Activated T-helper 1 cell treated with anti-CD3 and anti-CD28 coated beads, Interleukin-12 subunit alpha, Interleukin-12 subunit beta, Interleukin-2, Interleukin-4 antibody, amounts not matched to agents 30 ng/mL and 10 ng/mL and 1 ng/mL, durations not matched to agents 14 hours and 24 hours and 36 hours (primary cell): ENCODE data around the gene TMEM254. TPM values are rescaled to one million over a fixed set of nuclear protein-coding genes. Genes with fewer than 3 reads are reported as not detected.
A peak's percentile ranks its signal among the peaks of the same experiment; 100 is the strongest.
"Not testable (repeated sequence)": the region's sequence is repeated elsewhere in the genome, so short reads cannot be mapped to it uniquely, and the experiment has no call there.

Experiments
- DNase-seq: peaks from one replicate; pipeline ENCODE4 v3.0.0; 2021; ENCODE audit warnings: low spot score
- H3K27ac Mint-ChIP-seq: one replicate; pipeline ENCODE4 v1.8.0; 2021; ENCODE audit warnings: mild to moderate bottlenecking, mixed read lengths
- H3K27me3 Mint-ChIP-seq: one replicate; pipeline ENCODE4 v1.8.0; 2022; ENCODE audit warnings: mild to moderate bottlenecking, moderate library complexity, mixed read lengths; ENCODE audit not compliant: insufficient read depth
- H3K36me3 Mint-ChIP-seq: one replicate; pipeline ENCODE4 v1.8.0; 2021; ENCODE audit warnings: low read depth, mixed read lengths
- H3K4me1 Mint-ChIP-seq: one replicate; pipeline ENCODE4 v1.8.0; 2021; ENCODE audit warnings: low read depth, mixed read lengths
- H3K4me3 Mint-ChIP-seq: one replicate; pipeline ENCODE4 v1.8.0; 2021; ENCODE audit warnings: mild to moderate bottlenecking, moderate library complexity, mixed read lengths
- H3K9me3 Mint-ChIP-seq: one replicate; pipeline ENCODE4 v1.8.0; 2021; ENCODE audit warnings: mixed read lengths
- intact Hi-C: fragments of 100-400 bp; cut with micrococcal nuclease; formaldehyde crosslinking; loops from one replicate; pipeline ENCODE4 v1.15.1; 2024
- total RNA-seq: library from RNA; stranded (reverse); gene quantifications from 2 replicates; pipeline ENCODE4 v1.2.3, GENCODE V29; 2022

TMEM254 gene
- total RNA-seq, 1 donor from 2014 or later = 12.4 TPM

GRCh38 chr10:80051993-80052392 lies 26.5 kb upstream of the TMEM254 start:
- Mint-ChIP-seq H3K36me3 (no peaks in the 10 kb centered on the region), H3K4me3 (no peak overlapping the region), H3K9me3 (no peaks in the 10 kb centered on the region), H3K27me3 (peaks cover 4% of the 10 kb centered on the region), H3K4me1 (no peaks in the 10 kb centered on the region), H3K27ac (no peak overlapping the region)
- DNase-seq = no peak
- intact Hi-C loops = no loop called here

DNA sequence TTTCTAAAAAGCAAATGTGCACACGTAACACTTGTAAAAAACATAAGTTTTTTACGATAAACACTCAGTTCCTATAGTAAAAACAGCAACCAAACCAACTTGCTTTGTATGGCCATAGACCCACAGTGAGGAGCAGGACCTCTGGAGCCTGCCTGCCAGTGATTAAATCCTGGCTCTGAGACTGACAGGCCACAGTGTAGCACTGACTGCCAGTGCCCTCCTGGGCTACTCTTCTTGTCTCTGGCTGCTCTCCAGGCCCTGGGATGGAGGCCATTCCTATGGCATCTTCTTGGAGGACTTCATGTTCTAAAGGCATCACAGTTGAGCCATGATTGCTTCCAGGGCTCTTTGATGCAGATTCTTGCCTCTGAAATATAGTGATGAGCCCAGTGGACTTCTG lies 22.7 kb upstream of the TMEM254 start:
- intact Hi-C loops = no loop called here
- Mint-ChIP-seq H3K4me3 (no peak overlapping the region), H3K36me3 (no peaks in the 10 kb centered on the region), H3K9me3 (no peaks in the 10 kb centered on the region), H3K27me3 (peaks cover 3% of the 10 kb centered on the region), H3K27ac (no peak overlapping the region), H3K4me1 (no peaks in the 10 kb centered on the region)
- DNase-seq = no peak

- no peak for DNase-seq
- Mint-ChIP-seq H3K27me3 (peaks cover 3% of the 10 kb centered on the region), H3K4me3 (no peak overlapping the region), H3K27ac (no peak overlapping the region), H3K4me1 (no peaks in the 10 kb centered on the region), H3K9me3 (no peaks in the 10 kb centered on the region), H3K36me3 (no peaks in the 10 kb centered on the region)
- intact Hi-C loops = no loop called here
Measured at GRCh38 chr10:80057171-80057570, 21.3 kb upstream of the TMEM254 start.

GRCh38 chr10:80064120-80064886 lies 14.2 kb upstream of the TMEM254 start:
- no peak overlapping the region for H3K4me3 Mint-ChIP-seq
- intact Hi-C loops = no loop called here
- no peaks in the 10 kb centered on the region for H3K36me3 Mint-ChIP-seq
- DNase-seq = no peak
- peaks cover 3% of the 10 kb centered on the region for H3K27me3 Mint-ChIP-seq
- peaks cover 5% of the 10 kb centered on the region for H3K9me3 Mint-ChIP-seq
- no peak overlapping the region for H3K27ac Mint-ChIP-seq
- no peaks in the 10 kb centered on the region for H3K4me1 Mint-ChIP-seq

DNA sequence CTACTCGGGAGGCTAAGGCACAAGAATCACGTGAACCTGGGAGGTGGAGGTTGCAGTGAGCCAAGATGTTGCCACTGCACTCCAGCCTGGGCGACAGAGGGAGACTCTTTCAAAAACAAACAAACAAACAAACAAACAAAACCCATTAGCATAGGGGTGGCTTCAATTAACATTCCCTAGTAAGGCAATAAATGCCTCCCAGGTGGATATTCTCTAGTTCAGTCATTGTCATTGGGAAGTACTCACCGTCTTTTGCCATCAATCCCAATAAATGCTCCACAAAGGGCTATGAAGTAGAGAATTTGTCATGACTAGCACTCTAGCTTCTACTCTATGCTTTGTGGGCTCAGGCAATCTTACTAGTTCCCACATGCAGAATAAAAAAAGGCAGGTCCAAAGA lies 11.7 kb upstream of the TMEM254 start:
- H3K27ac Mint-ChIP-seq = no peak overlapping the region
- H3K4me3 Mint-ChIP-seq = no peak overlapping the region
- peaks cover 9% of the 10 kb centered on the region for H3K27me3 Mint-ChIP-seq
- DNase-seq = no peak
- H3K4me1 Mint-ChIP-seq = no peaks in the 10 kb centered on the region
- intact Hi-C loops = no loop called here
- peaks cover 5% of the 10 kb centered on the region for H3K9me3 Mint-ChIP-seq
- no peaks in the 10 kb centered on the region for H3K36me3 Mint-ChIP-seq

- H3K9me3 Mint-ChIP-seq, H3K36me3 Mint-ChIP-seq, H3K27ac Mint-ChIP-seq, H3K4me1 Mint-ChIP-seq, DNase-seq, H3K4me3 Mint-ChIP-seq, intact Hi-C loops: not testable (repeated sequence)
- H3K27me3 Mint-ChIP-seq = peaks cover 11% of the 10 kb centered on the region
Measured at GRCh38 chr10:80067821-80068220, 10.6 kb upstream of the TMEM254 start.

DNA sequence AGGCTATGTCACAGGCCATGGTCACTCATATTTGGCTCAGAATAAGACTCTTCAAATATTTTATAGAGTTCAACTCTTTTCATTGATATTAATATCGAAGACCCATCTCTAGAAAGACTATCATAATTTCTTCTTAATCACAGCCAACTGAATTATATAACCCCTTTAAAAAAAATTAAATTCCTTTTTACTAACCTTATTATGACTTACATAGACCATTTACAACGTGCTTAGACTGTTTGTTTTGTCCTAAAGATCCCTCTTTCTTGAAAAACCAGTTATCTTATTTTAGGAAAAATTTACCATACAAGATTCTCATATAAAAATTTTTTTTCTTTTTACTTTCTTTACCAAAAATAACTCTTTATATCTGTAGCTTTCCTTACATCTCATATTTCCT lies 10.2 kb upstream of the TMEM254 start:
- no peaks in the 10 kb centered on the region for H3K36me3 Mint-ChIP-seq

DNA sequence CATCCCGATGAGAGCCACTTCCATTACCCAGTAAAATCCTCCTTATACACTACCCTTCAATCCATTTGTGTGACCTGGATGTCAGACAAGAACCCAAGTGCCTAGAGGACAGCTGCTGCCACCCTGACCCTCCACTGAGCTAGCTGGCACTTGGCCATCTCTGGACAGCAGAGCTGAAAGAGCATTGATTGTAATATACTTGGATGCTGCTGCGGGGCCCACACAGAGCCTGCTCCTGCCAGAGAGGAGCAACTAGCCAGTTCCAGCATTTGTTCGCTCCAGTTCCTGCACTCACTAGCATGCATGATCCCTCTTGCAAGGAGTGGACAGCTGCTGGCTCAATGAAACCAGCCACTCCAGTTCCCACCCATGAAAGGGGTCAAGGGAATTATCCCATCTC lies 8.4 kb upstream of the TMEM254 start:
- H3K4me3 Mint-ChIP-seq = no peak overlapping the region
- no peak overlapping the region for H3K27ac Mint-ChIP-seq
- DNase-seq = no peak
- no peaks in the 10 kb centered on the region for H3K4me1 Mint-ChIP-seq
- no peaks in the 10 kb centered on the region for H3K36me3 Mint-ChIP-seq
- H3K9me3 Mint-ChIP-seq = peaks cover 5% of the 10 kb centered on the region
- peaks cover 8% of the 10 kb centered on the region for H3K27me3 Mint-ChIP-seq
- intact Hi-C loops = loop anchor here (10.0 kb wide), 1 partner anchor 385 kb away; the partner anchor contains the start of gene TSPAN14

More for the DNA sequence above, 10.2 kb upstream of the TMEM254 start:
- H3K9me3 Mint-ChIP-seq = peaks cover 5% of the 10 kb centered on the region
- intact Hi-C loops = no loop called here
- no peak for DNase-seq
- no peaks in the 10 kb centered on the region for H3K4me1 Mint-ChIP-seq
- peaks cover 11% of the 10 kb centered on the region for H3K27me3 Mint-ChIP-seq
- H3K4me3 Mint-ChIP-seq = no peak overlapping the region
- no peak overlapping the region for H3K27ac Mint-ChIP-seq

DNA sequence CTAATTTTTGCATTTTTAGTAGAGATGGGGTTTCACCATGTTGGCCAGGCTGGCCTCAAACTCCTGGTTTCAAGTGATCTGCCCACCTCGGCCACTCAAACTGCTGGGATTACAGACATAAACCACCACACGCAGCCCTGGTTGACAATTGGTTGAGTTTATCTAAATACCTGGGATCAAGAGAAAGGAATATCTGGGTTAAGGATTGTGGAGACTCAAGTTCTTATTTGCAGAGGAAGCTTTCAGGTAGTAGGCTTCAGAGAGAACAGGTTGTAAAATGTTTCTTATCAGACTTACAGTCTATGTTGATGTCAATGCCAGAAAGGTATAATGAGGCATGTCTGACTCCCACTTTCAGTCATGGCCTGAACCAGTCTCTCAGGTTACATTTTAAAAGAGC lies 5.9 kb upstream of the TMEM254 start:
- Mint-ChIP-seq H3K27me3 (peaks cover 8% of the 10 kb centered on the region), H3K9me3 (peaks cover 5% of the 10 kb centered on the region), H3K36me3 (peaks cover 2% of the 10 kb centered on the region), H3K27ac (no peak overlapping the region), H3K4me1 (peaks cover 8% of the 10 kb centered on the region), H3K4me3 (no peak overlapping the region)
- intact Hi-C loops = loop anchor here (10.0 kb wide), 1 partner anchor 382 kb away; the partner anchor contains the start of gene TSPAN14
- DNase-seq = no peak

DNA sequence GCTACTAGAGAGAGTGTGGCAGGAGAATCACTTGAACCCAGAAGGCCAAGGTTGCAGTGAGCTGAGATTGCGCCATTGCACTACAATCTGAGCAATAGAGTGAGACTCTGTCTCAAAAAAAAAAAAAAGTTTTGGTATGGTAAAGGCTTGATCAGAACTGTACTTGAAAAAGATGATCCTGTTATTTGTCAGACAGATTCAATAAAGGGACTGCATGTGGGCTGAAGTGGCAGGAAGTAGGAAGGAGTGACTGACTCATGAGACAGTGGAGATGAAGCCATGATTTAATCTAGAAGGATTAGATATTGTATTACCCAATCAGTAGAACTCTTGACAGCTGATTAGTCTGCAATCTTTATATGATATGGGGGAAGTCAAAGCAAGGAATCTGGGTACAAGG lies 2.7 kb upstream of the TMEM254 start:
- no peak for DNase-seq

DNA sequence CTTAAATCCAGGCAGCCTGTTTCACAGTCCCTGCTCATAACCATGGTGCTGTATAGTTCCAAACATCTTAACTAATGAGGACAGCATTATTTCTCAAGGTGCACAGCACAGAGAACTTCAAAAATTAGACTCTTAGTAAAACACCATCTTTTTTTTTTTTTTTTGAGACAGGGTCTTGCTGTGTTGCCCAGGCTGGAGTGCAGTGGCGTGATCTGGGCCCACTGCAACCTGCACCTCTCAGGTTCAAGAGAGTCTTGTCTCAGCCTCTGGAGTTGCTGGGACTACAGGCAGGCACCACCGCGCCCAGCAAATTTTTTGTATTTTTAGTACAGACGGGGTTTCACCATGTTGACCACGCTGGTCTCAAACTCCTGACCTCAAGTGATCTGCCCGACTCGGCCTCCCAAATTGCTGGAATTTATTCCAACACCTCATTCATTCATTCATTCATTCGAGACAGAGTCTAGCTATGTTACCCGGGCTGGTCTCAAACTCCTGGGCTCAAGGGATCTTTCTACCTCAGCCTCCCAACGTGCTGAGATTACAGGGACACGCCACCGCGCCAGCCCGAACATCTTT lies 507 bp upstream of the TMEM254 start:
- H3K36me3 Mint-ChIP-seq = peaks cover 5% of the 10 kb centered on the region
- H3K4me1 Mint-ChIP-seq = peaks cover 29% of the 10 kb centered on the region
- no peaks in the 10 kb centered on the region for H3K9me3 Mint-ChIP-seq
- peak overlapping the region; percentile 98 for H3K4me3 Mint-ChIP-seq
- no peak for DNase-seq
- no peaks in the 10 kb centered on the region for H3K27me3 Mint-ChIP-seq
- H3K27ac Mint-ChIP-seq = peak overlapping the region; percentile 92
- intact Hi-C loops = loop anchor here (1.0 to 10.0 kb wide), 3 partner anchors 377 to 746 kb away; partner anchors contain the start of genes TSPAN14 and ZCCHC24

More for the DNA sequence above, 2.7 kb upstream of the TMEM254 start:
- H3K9me3 Mint-ChIP-seq = no peaks in the 10 kb centered on the region
- no peak overlapping the region for H3K4me3 Mint-ChIP-seq
- H3K4me1 Mint-ChIP-seq = peaks cover 29% of the 10 kb centered on the region
- no peak overlapping the region for H3K27ac Mint-ChIP-seq
- peaks cover 4% of the 10 kb centered on the region for H3K27me3 Mint-ChIP-seq
- intact Hi-C loops = loop anchor here (5.0 to 10.0 kb wide), 2 partner anchors 379 to 743 kb away; partner anchors contain the start of gene TSPAN14
- peaks cover 2% of the 10 kb centered on the region for H3K36me3 Mint-ChIP-seq

DNA sequence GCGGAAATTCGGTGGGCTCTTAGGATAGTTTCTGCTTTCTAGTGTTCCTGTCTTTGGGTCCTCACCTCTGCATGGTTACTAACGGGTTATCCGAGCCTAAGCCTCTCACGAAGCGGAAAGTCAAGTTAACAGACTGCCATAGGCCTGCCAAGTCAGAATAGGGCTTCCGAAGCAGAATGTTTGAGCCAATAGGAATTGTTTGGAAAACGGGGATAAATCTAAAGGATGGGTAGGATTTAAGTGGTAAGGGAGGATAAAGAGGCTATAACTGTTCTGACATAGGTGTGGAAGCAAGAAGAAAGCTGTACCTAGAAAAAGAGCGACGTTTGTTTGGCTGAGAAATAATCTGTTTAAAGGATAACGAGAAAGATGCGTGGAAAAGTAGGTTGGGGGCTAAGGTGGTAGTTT lies 851 bp downstream of the TMEM254 start:
- peaks cover 8% of the 10 kb centered on the region for H3K36me3 Mint-ChIP-seq

GRCh38 chr10:80081026-80081425 lies 2.6 kb downstream of the TMEM254 start:
- intact Hi-C loops = no loop called here
- Mint-ChIP-seq H3K36me3 (peaks cover 6% of the 10 kb centered on the region), H3K4me3 (no peak overlapping the region), H3K4me1 (peaks cover 24% of the 10 kb centered on the region), H3K9me3 (no peaks in the 10 kb centered on the region), H3K27ac (no peak overlapping the region), H3K27me3 (no peaks in the 10 kb centered on the region)
- DNase-seq = no peak

More for the DNA sequence above, 851 bp downstream of the TMEM254 start:
- no peak for DNase-seq
- Mint-ChIP-seq H3K4me1 (peaks cover 29% of the 10 kb centered on the region), H3K4me3 (peak overlapping the region; percentile 98), H3K27ac (peak overlapping the region; percentile 92), H3K27me3 (no peaks in the 10 kb centered on the region), H3K9me3 (no peaks in the 10 kb centered on the region)
- intact Hi-C loops = loop anchor here (1.0 to 10.0 kb wide), 3 partner anchors 124 to 747 kb away; partner anchors contain the start of gene TSPAN14
